GM18909 (cell line): ENCODE results near the gene ITGA8.
"Not testable (repeated sequence)": the region's sequence is repeated elsewhere in the genome, so short reads cannot be mapped to it uniquely, and the experiment has no call there.

Experiments used
- ATAC-seq: cut with Tn5 transposase; IDR thresholded peaks from one replicate; pipeline ENCODE4 v1.9.1; 2021; ENCODE audit warnings: mild to moderate bottlenecking; ENCODE audit not compliant: unreplicated experiment, poor library complexity

The ITGA8 gene

DNA sequence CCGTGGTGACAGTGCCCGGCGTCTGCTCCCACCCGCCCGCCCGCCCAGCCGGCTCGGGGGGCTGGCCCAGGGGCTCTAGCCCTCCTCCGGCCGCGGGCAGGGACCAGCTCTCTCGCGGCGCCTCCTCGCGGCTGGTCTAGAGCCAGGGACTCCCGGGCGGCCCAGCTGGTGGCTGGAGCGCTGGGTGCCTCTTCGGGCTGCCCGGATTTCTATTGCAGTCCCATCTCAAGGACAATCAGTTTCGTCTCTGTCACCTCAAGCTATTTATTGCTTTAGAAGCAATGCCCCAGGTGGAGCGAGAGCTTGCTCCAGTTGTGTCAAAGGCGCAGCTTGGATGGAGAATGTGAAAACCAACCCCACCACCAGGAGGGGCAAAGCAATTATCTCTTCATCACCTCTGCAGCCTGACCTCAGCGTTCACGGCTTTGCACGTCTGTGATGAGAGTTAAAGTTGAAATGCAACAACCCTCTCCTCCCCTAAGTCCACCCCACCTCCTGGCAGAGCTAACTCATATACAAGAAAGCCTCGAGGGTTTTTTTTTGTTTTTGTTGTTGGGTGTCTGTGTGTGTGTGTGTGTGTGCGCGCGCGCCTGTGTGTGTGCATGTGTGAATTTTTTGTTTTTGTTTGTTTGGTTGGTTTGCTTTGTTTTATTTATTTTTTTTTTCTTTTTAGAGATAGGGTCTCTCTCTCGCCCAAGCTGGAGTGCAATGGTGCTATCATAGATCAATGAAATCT is at the start of gene ITGA8:
ITGA8 (minus strand) TSS at position 24 of the 736 bp plus-strand sequence. CDS start 151 bp downstream, outside the sequence.
- no peak for ATAC-seq

DNA sequence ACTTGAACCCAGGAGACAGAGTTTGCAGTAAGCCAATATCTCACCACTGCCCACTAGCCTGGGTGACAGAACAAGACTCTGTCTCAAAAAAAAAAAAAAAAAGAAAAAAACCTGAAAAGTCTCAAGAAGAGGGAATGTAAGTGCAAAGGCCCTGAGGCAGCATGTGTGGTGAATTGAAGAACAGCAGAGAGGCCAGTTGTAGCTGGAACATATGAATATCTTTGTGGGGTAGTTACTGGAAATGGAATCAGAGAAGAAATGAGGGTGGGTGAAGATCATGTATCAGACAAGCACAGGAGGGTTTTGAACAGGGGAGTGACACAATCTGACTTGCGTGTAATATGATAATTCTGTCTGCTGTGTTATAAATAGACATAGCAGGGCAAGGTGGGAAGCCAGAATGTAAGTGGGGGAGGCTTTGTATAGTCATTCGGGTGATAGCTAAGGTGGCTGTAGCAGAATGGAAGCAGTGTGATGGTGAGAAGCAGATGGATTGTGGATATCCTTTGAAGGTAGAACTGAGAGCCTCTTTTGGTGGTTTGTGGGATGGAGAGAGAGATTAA is 45.3 kb upstream of the ITGA8 start:
- ATAC-seq = no peak

DNA sequence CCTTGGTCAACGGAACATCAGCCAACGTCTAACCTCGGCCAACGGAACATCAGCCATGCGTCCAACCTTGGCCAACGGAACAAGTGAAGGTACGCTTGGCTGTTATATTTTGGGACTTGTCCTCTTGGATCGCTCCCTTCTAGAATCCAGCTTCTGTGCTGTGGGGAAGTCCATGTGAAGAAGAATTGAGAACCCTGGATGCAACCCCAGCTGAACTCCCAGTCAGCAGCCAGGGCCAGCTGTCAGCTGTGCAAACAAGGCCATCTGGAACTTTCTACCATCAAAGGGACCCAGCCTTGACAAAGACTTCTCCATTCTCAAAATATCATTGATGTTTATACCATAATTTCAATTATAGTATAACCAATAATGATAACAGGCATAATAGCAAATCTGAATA is 43.3 kb upstream of the ITGA8 start:
- no peak for ATAC-seq

DNA sequence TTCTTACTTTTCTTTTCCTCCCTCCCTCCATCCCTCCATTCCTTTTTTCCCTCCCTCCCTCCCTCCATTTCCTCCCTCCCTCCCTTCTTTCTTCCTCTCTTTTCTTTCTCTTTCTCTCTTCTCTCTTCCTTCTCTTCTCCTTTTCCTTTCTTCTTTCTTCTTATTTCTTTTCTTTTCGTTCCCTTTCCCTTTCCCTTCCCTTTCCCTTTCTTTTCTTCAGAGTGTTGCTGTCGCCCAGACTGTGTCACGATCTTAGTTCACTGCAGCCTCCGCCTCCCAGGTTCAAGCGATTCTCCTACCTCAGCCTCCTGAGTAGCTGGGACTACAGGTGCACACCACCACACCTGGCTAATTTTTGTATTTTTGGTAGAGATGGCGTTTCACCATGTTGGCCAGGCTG is 42.5 kb upstream of the ITGA8 start:
- ATAC-seq = not testable (repeated sequence)

DNA sequence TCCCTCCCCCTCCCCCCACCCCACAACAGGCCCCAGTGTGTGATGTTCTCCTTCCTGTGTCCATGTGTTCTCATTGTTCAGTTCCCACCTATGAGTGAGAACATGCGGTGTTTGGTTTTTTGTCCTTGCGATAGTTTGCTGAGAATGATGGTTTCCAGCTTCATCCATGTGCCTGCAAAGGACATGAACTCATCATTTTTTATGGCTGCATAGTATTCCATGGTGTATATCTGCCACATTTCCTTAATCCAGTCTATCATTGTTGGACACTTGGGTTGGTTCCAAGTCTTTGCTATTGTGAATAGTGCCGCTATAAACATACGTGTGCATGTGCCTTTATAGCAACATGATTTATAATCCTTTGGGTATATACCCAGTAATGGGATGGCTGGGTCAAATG is 41.5 kb upstream of the ITGA8 start:
- ATAC-seq = not testable (repeated sequence)

DNA sequence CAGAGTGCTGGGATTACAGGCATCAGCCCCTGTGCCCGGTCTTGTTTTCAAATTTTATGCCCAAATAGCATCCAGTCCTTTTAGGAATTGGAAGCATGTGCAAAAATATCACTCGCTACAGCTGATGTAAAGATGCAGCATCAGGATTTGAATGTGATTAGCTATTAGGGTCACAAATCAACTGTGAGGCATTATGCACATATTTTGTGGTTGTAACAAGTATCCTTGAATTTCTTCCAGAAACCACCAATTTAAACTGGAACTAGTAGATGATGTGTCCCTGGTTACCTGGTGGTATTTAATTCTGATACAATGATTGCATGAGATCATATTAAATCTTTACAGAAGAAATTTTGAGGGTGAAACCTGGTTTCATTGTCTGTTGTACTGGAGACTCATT is 41.0 kb upstream of the ITGA8 start:
- ATAC-seq = no peak

DNA sequence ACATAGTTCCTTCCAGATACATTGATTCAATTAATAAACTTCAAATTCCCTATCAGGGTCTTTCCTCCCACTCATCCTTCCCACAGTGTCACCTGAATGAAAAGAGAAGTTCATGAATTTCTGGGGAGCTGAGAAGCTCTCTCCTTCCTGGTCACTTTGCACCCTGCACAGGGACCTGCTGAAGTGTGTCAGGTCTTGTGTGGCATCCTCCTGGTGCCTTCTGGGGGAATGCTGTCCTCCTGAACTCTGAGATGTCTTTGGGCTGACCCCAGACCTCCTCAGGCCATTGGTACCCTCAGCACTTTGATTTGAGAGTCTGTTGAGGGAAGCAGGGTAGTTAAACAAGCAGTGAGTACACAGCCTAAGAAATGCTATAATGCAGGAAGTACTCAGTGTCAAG is 39.5 kb upstream of the ITGA8 start:
- ATAC-seq = no peak

DNA sequence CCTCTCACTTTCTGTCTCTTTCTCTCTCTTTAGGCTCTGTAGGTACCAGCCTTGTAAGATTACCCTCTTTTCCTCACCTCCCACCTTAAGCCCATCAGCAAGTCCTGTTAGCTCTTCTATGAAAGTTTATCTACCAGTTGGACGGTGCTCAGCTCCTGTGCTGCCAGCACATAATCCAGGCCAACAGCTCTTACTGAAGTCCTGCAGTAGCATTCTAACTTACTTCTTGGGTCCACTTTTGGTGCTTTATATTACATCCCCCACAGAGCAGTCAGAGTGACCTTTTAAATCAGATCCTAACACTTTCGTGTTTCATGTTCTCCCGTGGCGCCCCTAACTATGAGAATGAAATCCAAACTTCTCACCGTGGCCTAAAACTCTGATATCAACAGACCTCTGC is 38.9 kb upstream of the ITGA8 start:
- ATAC-seq = no peak

DNA sequence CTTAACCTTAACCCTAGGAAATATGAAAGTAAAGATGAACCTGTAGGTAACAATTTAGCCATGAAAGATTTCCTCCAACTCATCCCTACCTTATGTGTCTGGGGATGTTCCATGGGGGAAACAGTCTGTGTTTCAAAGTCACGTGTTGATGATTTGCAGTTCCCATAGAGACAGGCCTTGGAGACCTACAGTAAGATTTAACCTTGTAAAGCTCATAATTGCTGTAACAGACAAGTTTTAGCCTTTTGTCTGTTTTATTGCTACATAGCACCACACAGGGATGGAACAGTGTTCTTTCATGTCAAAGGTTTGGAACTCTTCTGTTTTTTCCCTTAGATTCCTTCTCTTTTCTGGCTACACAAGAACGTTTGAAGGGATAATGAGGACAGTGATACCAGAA is 35.2 kb upstream of the ITGA8 start:
- ATAC-seq = no peak

DNA sequence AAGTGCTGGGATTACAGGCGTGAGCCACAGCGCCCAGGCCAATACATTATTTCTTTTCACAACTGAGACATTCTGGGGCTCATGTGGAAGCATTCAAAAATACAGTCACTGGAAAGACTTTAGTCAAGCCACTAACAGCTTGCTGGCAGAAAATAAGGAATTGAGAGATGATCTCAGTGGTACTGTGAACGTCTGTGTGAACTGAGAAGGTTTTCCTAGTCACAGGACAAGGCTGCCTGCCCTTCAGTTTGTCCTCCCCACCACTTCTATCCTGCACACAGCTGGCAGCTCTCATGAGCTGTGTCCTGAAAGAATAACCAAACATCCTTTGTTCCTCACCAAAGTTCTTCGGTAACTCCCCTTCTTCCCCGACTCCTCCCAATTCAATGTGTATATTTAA is 31.3 kb upstream of the ITGA8 start:
- no peak for ATAC-seq

DNA sequence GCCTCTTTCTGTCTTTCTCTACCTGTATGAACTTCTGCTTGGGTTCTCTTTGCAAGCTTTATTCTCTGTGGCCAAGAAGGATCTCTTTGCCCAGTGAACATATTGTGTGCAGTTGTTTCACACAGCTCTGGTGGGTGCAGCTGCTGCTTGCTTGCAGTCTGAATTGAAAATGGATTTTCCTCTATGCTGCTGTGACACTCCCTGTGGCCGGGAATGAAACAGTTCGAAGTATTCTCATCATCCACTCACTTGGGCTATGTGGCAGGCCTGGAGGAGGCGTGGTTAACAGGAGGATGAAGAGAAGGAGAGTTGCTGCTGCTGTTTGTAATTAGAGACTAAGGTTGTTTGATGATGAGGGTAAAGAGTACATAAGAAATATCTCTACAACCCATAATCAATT is 28.4 kb upstream of the ITGA8 start:
- no peak for ATAC-seq

DNA sequence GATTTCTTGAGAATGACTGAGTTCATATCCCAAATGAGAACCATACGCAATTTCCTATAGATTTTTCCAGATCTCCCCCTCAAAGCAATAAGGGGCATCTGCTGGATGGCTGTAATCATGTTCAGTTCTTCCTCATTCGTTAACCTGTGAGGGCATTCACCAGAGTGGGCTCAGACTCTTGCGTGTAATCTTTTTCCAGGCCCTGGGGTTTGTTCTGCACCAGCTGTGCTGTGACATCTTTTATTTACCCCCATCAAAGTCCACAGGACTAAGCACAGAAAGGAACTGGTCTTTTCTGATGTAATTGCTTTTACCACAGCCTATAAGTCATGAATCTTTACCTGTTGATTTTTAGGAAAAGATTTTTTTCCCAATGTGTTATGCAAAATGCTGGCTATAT is 27.9 kb upstream of the ITGA8 start:
- ATAC-seq = no peak

DNA sequence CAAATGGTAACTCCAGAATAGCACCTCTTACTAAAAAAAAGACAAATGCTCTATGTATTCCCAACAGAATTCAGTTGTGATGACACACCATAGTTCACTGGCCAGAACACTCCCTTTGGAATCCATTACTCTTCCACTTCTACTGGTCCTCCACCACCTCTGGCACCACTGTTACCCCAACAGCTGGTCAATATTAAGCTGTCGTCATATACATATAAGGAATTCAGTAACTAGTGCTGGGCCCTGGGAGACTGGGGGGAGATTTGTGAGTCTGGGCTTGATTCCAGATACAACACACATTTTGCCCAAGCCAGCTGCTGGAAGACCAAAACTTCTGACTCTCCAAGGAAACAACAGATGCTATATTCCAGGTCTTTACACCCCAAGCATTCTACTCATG is 26.0 kb upstream of the ITGA8 start:
- no peak for ATAC-seq

DNA sequence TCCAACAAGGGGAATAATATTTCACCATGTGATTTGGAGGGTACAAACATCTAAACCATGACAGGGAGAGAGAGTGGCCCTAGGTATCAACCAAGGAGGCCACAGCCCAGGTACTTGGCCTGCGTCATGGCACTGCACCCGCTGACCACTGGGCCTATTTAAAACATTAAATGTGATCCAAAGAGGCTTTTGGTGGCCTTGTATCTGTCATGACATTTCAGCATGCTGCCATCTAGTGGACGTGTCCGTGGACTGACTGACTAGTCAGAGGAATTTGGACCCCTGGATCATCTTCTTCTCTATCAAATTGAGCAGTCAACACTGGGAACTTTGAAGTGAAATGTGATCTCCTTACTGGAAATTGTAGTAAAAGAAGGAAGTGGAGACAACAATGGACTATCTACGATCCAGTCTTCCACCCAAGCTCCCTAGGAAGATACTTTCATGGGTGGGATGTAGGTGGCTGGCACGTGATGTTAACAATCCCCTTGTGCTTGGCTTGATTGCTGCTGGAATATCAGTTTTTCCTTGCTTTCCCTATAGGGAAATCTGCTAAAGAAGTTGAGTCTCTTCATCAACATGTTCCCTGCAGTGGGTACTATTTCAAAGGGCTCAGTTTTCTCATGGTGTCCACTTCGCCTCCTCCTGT is 24.6 kb upstream of the ITGA8 start:
- ATAC-seq = no peak

DNA sequence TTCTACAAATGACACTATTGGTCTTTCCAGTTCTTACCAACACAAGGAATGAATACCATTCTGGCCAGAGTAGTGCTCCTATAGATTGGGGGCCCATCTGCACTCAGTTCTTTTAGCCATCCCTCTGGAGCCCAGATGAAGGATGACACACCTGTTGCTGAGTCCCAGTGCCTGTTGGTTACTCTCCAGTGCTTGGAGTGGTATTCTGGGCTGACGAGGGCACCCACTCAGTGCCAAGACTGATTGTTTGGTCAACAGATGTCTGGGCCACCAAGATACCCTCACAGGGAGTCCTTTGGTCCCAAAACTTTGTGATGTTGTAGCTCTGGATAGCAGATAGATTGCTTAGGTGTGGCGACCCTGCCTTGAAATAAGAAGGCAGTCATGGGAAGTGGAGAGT is 23.7 kb upstream of the ITGA8 start:
- no peak for ATAC-seq

DNA sequence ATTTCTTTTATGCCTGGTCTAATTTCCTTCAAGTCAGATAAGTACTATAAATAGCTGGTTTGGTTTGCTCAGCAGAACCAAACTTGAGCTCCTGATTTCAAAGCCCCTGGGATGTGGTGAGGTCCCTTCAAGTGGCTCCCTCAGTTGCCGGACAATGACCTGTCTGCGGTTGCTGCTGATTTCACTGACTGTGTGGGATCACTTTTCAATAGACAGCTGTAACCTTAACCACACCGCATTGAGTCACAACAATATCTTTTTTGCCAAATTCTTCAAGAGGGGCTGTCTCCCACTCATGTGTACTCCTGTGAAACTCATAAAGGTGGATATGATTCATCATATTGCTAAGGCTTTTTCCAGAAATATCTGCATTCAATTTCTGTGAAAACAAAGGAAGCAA is 23.1 kb upstream of the ITGA8 start:
- no peak for ATAC-seq

DNA sequence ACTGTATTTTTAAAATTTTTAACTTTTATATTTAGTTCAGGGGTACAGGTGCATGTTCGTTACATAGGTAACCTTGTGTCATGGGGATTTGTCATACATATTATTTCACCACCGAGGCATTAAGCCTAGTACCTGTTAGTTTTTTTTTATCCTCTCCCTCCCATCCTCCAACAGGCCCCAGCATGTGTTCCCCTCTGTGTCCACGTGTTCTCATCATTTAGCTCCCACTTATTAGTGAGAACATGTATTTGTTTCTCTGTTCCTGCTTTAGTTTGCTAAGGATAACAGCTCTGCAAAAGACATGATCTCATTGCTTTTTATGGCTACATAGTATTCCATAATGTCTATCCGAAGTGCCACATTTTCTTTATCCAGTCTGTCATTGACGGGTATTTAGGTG is 22.4 kb upstream of the ITGA8 start:
- no peak for ATAC-seq

DNA sequence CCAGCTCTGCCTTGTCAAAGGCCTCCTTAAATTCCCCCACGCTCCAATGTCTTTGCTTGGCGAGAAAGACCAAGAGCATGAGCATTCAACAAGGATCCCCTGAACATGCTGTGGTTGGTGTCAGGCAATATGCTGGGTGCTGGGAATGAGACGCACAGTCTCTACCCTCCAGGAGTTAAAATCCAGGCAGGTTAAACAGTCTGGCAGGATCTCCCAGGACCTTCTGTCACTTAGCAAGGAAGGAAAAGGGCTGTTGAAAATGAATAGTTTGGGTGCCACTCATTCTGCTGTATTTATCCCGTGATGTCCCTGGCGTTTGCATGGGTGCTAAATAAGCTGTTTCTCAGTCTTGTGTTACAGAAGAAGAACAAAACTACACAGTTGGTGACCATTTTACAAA is 21.9 kb upstream of the ITGA8 start:
- no peak for ATAC-seq

DNA sequence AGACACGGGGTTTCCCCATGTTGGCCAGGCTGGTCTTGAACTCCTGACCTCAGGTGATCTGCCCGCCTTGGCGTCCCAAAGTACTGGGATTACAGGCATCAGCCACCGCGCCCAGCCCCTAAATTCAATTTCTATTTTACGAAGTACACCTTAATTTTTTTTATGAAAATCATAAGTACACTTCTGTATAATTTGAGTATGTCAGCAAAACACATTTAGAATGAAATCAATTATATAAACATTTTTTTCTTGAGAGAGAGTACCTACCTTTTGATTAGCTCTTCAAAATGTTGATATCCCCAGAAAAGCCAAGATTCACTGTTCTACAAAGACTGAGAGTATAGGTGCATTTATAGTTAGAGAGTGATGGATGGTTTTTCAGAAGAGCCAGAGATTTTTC is 20.5 kb upstream of the ITGA8 start:
- ATAC-seq = no peak

DNA sequence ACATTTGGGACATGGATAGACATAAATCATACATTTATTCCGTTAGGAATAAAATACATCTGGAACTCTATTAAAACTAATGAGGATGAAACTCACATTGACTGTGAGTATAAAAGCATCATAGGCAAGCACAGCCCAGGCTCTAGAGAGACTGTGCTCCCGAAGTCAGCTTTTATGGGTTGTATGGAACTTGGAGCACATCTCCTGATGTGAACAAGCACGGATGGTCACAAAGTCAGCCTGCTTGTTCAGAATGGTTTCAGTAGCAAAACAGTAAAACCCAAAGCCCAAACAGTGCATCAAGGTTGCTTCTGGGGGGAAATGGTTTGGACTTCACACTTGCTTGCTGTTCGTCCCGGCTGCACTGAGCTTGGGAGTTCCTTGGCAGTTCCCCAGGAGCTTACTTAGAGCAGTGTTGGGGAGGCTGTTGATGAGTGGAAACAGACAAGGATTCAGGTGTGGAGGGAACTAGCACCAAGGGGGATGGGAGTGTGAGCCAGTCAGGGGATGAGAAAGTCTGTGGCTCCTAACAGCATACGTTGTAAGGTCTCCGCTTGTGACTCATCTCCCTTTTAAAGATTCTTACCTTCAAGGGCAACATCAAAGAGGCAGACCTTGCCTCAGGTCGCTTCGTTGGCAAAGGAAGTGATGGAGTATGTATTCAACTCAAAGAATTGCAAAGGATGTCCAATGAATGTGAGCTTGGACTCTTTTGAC is 19.7 kb upstream of the ITGA8 start:
- no peak for ATAC-seq

DNA sequence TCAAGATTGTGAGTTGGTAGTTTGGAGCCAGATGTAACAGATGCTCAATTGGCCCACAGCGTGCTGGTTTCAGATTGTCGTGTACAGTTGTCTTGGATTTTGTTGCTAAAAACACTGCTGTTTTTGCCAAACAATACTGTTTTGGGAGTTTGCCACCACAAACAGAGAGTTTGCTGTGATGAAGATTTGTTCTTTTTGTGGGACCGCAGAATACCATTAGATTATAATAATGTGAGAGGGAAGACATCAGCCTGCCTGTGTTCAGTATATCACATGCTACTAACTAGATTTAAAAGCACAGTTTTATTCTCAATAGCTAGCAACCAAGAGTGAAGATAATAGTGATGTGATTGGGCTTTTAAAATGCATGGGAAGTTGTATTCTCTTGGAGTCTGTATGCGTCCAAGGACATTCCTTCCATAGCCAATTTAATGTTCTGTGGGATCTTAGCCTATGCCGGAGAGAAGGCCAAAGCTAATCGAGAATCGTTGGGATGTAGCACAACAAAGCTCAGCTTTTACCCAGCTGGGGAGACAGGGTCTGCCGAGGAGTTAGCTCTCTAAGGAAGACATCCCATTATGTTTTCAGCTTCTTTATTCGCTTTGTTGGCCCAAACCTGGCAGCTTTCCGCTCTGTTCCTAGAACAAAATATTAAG is 18.7 kb upstream of the ITGA8 start:
- no peak for ATAC-seq
